ENCODE data around the gene ZNF234. TPM values are rescaled to one million over a fixed set of nuclear protein-coding genes. Genes with fewer than 3 reads are reported as not detected.
A peak's percentile ranks its signal among the peaks of the same experiment; 100 is the strongest.

ZNF234 gene
- 3.1 and 6.0 TPM in 2 replicates for polyA plus RNA-seq (2012; rRNA removed)
- 2.6 and 2.7 TPM in 2 replicates for polyA plus RNA-seq (2012; cell fraction: cytosol; rRNA removed)
- polyA plus RNA-seq (2012; cell fraction: nucleus; rRNA removed) = 14.7 and 23.0 TPM in 2 replicates

DNA sequence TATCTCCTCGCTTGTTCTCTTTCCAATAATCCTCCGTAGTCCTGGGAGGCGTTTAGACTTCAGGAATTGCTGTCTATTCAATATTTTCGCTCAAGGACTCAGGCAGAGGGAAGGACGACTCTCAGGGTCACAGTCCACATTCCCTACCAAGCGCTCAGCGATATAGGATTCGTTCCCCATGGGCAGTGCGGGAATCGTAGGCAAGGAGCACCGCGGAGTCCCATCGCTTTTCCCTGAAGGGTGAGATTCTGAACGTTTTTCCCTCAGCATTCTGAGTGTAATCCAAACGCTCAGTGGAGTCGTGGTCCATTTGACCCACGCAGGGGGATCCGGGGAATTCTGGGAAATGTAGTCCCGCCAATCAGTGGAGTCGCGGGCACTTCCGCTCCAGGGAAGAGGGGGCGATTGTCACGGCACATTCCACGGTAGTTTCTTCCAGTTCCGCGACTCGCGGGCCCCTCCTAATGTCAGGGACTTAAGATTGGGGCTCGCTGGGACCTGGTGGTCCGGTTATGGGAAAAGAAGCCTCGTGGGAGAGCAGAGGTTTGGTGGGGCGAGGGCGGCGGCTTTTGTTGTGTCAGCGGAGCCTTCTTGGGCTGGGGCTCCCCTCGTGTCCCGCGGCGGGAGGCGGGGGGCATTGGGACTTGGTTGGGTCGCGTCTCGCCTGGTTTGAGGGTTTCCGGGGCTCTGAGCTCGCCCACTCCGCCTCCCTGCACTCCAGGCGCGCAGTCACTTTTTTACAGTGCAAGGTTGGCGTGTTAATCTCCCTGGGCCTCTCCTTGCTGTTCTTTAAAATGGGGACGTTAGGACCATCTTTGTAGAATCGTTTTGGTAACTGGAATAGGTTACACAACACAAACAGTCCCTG is at the start of gene ZNF234:
Gene ZNF234 (plus strand): TSS at position 364 of the 868 bp plus-strand sequence. CDS start 3,079 bp downstream, outside the sequence.
- peak within 1 kb of the TSS; percentile 62 for H3K9ac ChIP-seq
- ChIA-PET POLR2A (interaction anchor here (1.0 kb wide), 1 partner anchor 66 kb away, joined by 4 read pairs; no protein-coding TSS in a partner anchor), CTCF (interaction anchor here (1.1 kb wide), 1 partner anchor 27 kb away, joined by 3 read pairs; no protein-coding TSS in a partner anchor)
- WGBS (ENCODE audit: low lambda C conversion rate) = 2% methylated on average over 18 of the region's 52 CpGs
- no peaks in the 10 kb centered on the region for H3K27me3 ChIP-seq (ENCODE audit: insufficient read depth)
- peaks cover 0 to 2% of the 10 kb centered on the region in 2 experiments; a peak in 1 of 4 replicates for H3K4me1 ChIP-seq (ENCODE audit: control insufficient read depth in 1 of 2, insufficient read depth in 2 of 2, low read depth in 1 of 2, low read length in 1 of 2)
- H3F3A ChIP-seq (replicated peaks; ENCODE audit: insufficient read depth) = no peaks in the 10 kb centered on the region
- H3K27ac ChIP-seq (ENCODE audit: low read depth in 2 of 2, low read length in 1 of 2) = peak within 1 kb of the TSS; percentile 42 to 83; a peak in 3 of 4 replicates
- H3K9me2 ChIP-seq = no peaks in the 10 kb centered on the region
- peaks cover 16% of the 10 kb centered on the region for H3K79me2 ChIP-seq (ENCODE audit: insufficient read depth)
- H3K36me3 ChIP-seq (replicated peaks in 1 of 2; ENCODE audit: control insufficient read depth in 1 of 2, insufficient read depth in 2 of 2, low read length in 1 of 2) = peaks cover 13 to 19% of the 10 kb centered on the region in 2 experiments
- no peaks in the 10 kb centered on the region for H3K9me3 ChIP-seq
- H2AFZ ChIP-seq (ENCODE audit: low read depth) = peak within 1 kb of the TSS; percentile 94
- no peaks in the 10 kb centered on the region for H4K20me1 ChIP-seq (ENCODE audit: insufficient read depth)
- H3K4me3 ChIP-seq (ENCODE audit: low read depth in 2 of 2, low read length in 1 of 2) = peak within 1 kb of the TSS; percentile 81 to 90
- peak; percentile 88 for DNase-seq
- peak within 1 kb of the TSS; percentile 90 for H3K4me2 ChIP-seq
- TF ChIP-seq RAD21 (IDR thresholded peaks at IDR 0.05; ENCODE audit: low read length) = peak; percentile 43
- TF ChIP-seq POLR2AphosphoS5 (IDR thresholded peaks at IDR 0.05; ENCODE audit: low read depth, low read length) = peak; percentile 73
- no peak for TF ChIP-seq EP300 (IDR thresholded peaks at IDR 0.05; ENCODE audit: borderline replicate concordance in 1 of 2, low read depth in 1 of 2, low read length in 1 of 2)
- TF ChIP-seq, protein P1, sequence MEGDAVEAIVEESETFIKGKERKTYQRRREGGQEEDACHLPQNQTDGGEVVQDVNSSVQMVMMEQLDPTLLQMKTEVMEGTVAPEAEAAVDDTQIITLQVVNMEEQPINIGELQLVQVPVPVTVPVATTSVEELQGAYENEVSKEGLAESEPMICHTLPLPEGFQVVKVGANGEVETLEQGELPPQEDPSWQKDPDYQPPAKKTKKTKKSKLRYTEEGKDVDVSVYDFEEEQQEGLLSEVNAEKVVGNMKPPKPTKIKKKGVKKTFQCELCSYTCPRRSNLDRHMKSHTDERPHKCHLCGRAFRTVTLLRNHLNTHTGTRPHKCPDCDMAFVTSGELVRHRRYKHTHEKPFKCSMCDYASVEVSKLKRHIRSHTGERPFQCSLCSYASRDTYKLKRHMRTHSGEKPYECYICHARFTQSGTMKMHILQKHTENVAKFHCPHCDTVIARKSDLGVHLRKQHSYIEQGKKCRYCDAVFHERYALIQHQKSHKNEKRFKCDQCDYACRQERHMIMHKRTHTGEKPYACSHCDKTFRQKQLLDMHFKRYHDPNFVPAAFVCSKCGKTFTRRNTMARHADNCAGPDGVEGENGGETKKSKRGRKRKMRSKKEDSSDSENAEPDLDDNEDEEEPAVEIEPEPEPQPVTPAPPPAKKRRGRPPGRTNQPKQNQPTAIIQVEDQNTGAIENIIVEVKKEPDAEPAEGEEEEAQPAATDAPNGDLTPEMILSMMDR (IDR thresholded peaks at IDR 0.05) = 0 out of 2 replicates have a peak, but pooled peaks have one; percentile 21
- no peak for TF ChIP-seq JUND (IDR thresholded peaks at IDR 0.05)
- TF ChIP-seq, protein P2, sequence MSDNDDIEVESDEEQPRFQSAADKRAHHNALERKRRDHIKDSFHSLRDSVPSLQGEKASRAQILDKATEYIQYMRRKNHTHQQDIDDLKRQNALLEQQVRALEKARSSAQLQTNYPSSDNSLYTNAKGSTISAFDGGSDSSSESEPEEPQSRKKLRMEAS (IDR thresholded peaks at IDR 0.05; ENCODE audit: low read depth) = peak; percentile 54; the same call in 1 of the 2 replicates
- TF ChIP-seq, protein P3, sequence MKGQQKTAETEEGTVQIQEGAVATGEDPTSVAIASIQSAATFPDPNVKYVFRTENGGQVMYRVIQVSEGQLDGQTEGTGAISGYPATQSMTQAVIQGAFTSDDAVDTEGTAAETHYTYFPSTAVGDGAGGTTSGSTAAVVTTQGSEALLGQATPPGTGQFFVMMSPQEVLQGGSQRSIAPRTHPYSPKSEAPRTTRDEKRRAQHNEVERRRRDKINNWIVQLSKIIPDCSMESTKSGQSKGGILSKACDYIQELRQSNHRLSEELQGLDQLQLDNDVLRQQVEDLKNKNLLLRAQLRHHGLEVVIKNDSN (IDR thresholded peaks at IDR 0.05; ENCODE audit: borderline replicate concordance, low read depth) = no peak
- peak; percentile 48 for TF ChIP-seq YY1 (IDR thresholded peaks at IDR 0.05; ENCODE audit: low read depth)
- TF ChIP-seq, protein P4, sequence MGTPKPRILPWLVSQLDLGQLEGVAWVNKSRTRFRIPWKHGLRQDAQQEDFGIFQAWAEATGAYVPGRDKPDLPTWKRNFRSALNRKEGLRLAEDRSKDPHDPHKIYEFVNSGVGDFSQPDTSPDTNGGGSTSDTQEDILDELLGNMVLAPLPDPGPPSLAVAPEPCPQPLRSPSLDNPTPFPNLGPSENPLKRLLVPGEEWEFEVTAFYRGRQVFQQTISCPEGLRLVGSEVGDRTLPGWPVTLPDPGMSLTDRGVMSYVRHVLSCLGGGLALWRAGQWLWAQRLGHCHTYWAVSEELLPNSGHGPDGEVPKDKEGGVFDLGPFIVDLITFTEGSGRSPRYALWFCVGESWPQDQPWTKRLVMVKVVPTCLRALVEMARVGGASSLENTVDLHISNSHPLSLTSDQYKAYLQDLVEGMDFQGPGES (IDR thresholded peaks at IDR 0.05; ENCODE audit: low read depth, low read length) = no peak
- peak; percentile 90 for TF ChIP-seq MXI1 (IDR thresholded peaks at IDR 0.05; ENCODE audit: low read depth, low read length)
- 0 out of 2 replicates have a peak, but pooled peaks have one; percentile 13 for TF ChIP-seq SIN3A (IDR thresholded peaks at IDR 0.05; ENCODE audit: borderline replicate concordance, low read depth, low read length)
- TF ChIP-seq FOXM1 (IDR thresholded peaks at IDR 0.05; ENCODE audit: low read depth) = no peak
- TF ChIP-seq RCOR1 (IDR thresholded peaks at IDR 0.05; ENCODE audit: low read length) = peak; percentile 45; the same call in 1 of the 2 replicates
- TF ChIP-seq ELF1 (IDR thresholded peaks at IDR 0.05) = peak; percentile 92
- peak; percentile 41; the same call in 1 of the 2 replicates for TF ChIP-seq TAF1 (IDR thresholded peaks at IDR 0.05; ENCODE audit: borderline replicate concordance, low read depth, low read length)
- TF ChIP-seq NFIC (IDR thresholded peaks at IDR 0.05; ENCODE audit: borderline replicate concordance) = no peak
- no peak for TF ChIP-seq GATA2 (CRISPR knock-in tag; IDR thresholded peaks at IDR 0.05)
- TF ChIP-seq, protein P5, sequence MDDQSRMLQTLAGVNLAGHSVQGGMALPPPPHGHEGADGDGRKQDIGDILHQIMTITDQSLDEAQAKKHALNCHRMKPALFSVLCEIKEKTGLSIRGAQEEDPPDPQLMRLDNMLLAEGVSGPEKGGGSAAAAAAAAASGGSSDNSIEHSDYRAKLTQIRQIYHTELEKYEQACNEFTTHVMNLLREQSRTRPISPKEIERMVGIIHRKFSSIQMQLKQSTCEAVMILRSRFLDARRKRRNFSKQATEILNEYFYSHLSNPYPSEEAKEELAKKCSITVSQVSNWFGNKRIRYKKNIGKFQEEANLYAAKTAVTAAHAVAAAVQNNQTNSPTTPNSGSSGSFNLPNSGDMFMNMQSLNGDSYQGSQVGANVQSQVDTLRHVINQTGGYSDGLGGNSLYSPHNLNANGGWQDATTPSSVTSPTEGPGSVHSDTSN (IDR thresholded peaks at IDR 0.05) = peak; percentile 43; the same call in 1 of the 2 replicates
- TF ChIP-seq, protein P6, sequence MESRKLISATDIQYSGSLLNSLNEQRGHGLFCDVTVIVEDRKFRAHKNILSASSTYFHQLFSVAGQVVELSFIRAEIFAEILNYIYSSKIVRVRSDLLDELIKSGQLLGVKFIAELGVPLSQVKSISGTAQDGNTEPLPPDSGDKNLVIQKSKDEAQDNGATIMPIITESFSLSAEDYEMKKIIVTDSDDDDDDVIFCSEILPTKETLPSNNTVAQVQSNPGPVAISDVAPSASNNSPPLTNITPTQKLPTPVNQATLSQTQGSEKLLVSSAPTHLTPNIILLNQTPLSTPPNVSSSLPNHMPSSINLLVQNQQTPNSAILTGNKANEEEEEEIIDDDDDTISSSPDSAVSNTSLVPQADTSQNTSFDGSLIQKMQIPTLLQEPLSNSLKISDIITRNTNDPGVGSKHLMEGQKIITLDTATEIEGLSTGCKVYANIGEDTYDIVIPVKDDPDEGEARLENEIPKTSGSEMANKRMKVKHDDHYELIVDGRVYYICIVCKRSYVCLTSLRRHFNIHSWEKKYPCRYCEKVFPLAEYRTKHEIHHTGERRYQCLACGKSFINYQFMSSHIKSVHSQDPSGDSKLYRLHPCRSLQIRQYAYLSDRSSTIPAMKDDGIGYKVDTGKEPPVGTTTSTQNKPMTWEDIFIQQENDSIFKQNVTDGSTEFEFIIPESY (IDR thresholded peaks at IDR 0.05; ENCODE audit: borderline replicate concordance, low read depth) = no peak
- TF ChIP-seq CHD2 (IDR thresholded peaks at IDR 0.05; ENCODE audit: low read length, partially characterized antibody) = peak; percentile 72
- TF ChIP-seq RFX5 (IDR thresholded peaks at IDR 0.05; ENCODE audit: low read length) = no peak
- no peak for TF ChIP-seq MEF2A (IDR thresholded peaks at IDR 0.05; ENCODE audit: borderline replicate concordance, low read depth)
- TF ChIP-seq EZH2phosphoT487 (IDR thresholded peaks at IDR 0.05; ENCODE audit: borderline replicate concordance, low read depth) = no peak
- TF ChIP-seq RXRA (IDR thresholded peaks at IDR 0.05; ENCODE audit: borderline replicate concordance, low read depth) = no peak
